Liver (tissue), 9 donors: ENCODE data around the gene TLCD1. TPM values are rescaled to one million over a fixed set of nuclear protein-coding genes. Genes with fewer than 3 reads are reported as not detected.

Source experiments
- DNase-seq: peaks from one replicate; pipeline ENCODE4 v3.0.0-alpha.2; 2017; ENCODE audit warnings: low spot score
- H3K27ac ChIP-seq, 2 donors: one replicate each; pipeline ENCODE4 v1.7.0; 2013; ENCODE audit warnings: inconsistent platforms in 2 of 2, low read length in 2 of 2, control low read depth in 1 of 2, low read depth in 1 of 2, mild to moderate bottlenecking in 1 of 2
- H3K27me3 ChIP-seq, 4 donors: one replicate each; pipeline versions ENCODE4 v1.6.1 to v1.7.0; 2013; ENCODE audit warnings: low read length in 3 of 4, inconsistent platforms in 1 of 4, mild to moderate bottlenecking in 1 of 4, moderate library complexity in 1 of 4; ENCODE audit not compliant: control insufficient read depth in 4 of 4, insufficient read depth in 4 of 4
- H3K36me3 ChIP-seq, 4 donors: one replicate each; pipeline versions ENCODE4 v1.6.1 to v1.7.0; 2013; ENCODE audit warnings: low read length in 3 of 4, mild to moderate bottlenecking in 3 of 4, low read depth in 1 of 4, moderate library complexity in 1 of 4; ENCODE audit not compliant: control insufficient read depth in 4 of 4, insufficient read depth in 3 of 4
- H3K4me1 ChIP-seq, 4 donors: one replicate each; pipeline versions ENCODE4 v1.6.1 to v1.7.0; 2013; ENCODE audit warnings: low read length in 3 of 4, mild to moderate bottlenecking in 3 of 4, moderate library complexity in 1 of 4; ENCODE audit not compliant: control insufficient read depth in 4 of 4, insufficient read depth in 4 of 4
- H3K4me3 ChIP-seq, 3 donors: one replicate each; pipeline versions ENCODE4 v1.6.1 to v1.7.0; 2013; ENCODE audit warnings: low read length in 3 of 3, control low read depth in 1 of 3, low read depth in 1 of 3, mild to moderate bottlenecking in 1 of 3
- H3K9ac ChIP-seq, 2 donors: one replicate each; pipeline ENCODE4 v1.7.0; 2013; ENCODE audit warnings: low read length in 2 of 2, mild to moderate bottlenecking in 2 of 2, moderate library complexity in 2 of 2, control low read depth in 1 of 2, low read depth in 1 of 2
- H3K9me3 ChIP-seq, 4 donors: one replicate each; pipeline versions ENCODE4 v1.6.1 to v1.7.0; 2013; ENCODE audit warnings: low read length in 3 of 4; ENCODE audit not compliant: control insufficient read depth in 4 of 4
- ATF3 ChIP-seq: IDR thresholded peaks from 2 replicates; pipeline ENCODE4 v1.6.1; 2016; ENCODE audit warnings: antibody characterized with exemption
- CTCF ChIP-seq: fragments of 150-350 bp; IDR thresholded peaks from 2 replicates; pipeline ENCODE4 v1.5.1; 2017; ENCODE audit warnings: improper control_type of control experiment, low read depth, low read length; ENCODE audit not compliant: missing input control
- EGR1 ChIP-seq, 2 donors: IDR thresholded peaks; 2 replicates each; pipeline ENCODE4 v1.6.1; 2016 to 2018; ENCODE audit warnings: antibody characterized with exemption in 2 of 2, low read depth in 2 of 2
- HNF4A ChIP-seq, 2 donors: conservative IDR thresholded peaks; 2 replicates each; pipeline ENCODE4 v1.6.1; 2016; ENCODE audit warnings: antibody characterized with exemption in 2 of 2, mild to moderate bottlenecking in 2 of 2
- HNF4G ChIP-seq: IDR thresholded peaks from 2 replicates; pipeline ENCODE4 v1.6.1; 2016; ENCODE audit warnings: antibody characterized with exemption
- JUND ChIP-seq, 2 donors: IDR thresholded peaks; 2 replicates each; pipeline ENCODE4 v1.6.1; 2016; ENCODE audit warnings: antibody characterized with exemption in 2 of 2
- MAX ChIP-seq: IDR thresholded peaks from 2 replicates; pipeline ENCODE4 v1.6.1; 2016; ENCODE audit warnings: antibody characterized with exemption
- RXRA ChIP-seq, 2 donors: IDR thresholded peaks; 2 replicates each; pipeline ENCODE4 v1.6.1; 2017 to 2018; ENCODE audit warnings: antibody characterized with exemption in 2 of 2, mild to moderate bottlenecking in 1 of 2
- SP1 ChIP-seq: IDR thresholded peaks from 2 replicates; pipeline ENCODE4 v1.6.1; 2018; ENCODE audit warnings: antibody characterized with exemption, mild to moderate bottlenecking
- WGBS: extraction: QIAGEN DNeasy Blood & Tissue Kit; methylation state at CpG from one replicate; pipeline ENCODE4 v1.1.7; 2013; 5-methylcytosine and 5-hydroxymethylcytosine counted together
- polyA plus RNA-seq, 2 donors: library from polyadenylated mRNA; stranded (reverse) in 1 of 2; unstranded in 1 of 2; fragments of 200-250 nt in 1 of 2; fragments of >200 nt in 1 of 2; fragmentation: Nextera tagmentation in 1 of 2; extraction: Ambion mirVana in 1 of 2; gene quantifications; one replicate each; pipeline versions ENCODE4 v1.2.1 to v1.2.3, GENCODE V29; 2013 to 2015
- total RNA-seq, 2 donors: library from RNA; depleted of rRNA; stranded (reverse); fragments of >200 nt; gene quantifications; one replicate each; pipeline ENCODE4 v1.2.3, GENCODE V29; 2014
- TF ChIP-seq, protein P1 (sequence below): IDR thresholded peaks from 2 replicates; pipeline ENCODE4 v1.6.1; 2016; ENCODE audit warnings: antibody characterized with exemption, mild to moderate bottlenecking
- donor health status: healthy.
- donor health status: healthy.
- donor health status: healthy.
- donor health status: healthy.
- donor health status: healthy.

Gene TLCD1
- total and polyA plus RNA-seq, 4 donors, result 4.4 to 8.8 (median 6.5) TPM

DNA sequence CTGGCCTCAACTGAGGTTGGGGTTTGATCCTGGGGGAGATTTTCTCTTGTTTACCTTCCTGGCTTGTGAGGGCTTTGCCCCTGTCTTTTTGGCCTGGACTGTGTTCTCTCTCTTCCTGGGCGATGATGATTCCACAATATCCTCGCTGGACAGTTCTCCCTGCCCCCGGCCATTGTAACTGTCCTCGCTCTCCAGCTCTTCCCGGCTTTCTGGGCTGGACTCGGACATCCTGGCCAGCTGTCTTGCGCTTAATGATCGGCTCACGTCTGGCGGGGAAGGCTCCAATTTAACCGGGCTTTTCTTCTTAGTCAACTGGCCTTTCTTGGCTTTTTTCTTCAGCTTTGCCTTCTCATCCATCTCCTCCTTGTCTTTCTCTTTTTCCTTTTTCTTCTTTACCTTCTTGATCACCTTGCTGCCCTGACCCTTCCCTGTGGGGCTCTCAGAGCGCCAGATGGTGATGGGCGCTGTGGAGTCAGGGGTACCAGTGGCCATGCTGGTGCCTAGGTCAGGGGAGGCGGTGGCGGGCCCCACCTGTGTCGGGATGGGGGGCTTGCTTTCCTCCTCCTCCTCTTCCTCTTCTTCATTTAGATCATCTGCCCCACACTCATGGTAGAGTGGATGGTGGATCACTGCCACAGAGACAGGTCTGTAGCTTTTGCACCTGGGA is 22.3 kb downstream of the TLCD1 start (continued):
- TF ChIP-seq, protein P1, sequence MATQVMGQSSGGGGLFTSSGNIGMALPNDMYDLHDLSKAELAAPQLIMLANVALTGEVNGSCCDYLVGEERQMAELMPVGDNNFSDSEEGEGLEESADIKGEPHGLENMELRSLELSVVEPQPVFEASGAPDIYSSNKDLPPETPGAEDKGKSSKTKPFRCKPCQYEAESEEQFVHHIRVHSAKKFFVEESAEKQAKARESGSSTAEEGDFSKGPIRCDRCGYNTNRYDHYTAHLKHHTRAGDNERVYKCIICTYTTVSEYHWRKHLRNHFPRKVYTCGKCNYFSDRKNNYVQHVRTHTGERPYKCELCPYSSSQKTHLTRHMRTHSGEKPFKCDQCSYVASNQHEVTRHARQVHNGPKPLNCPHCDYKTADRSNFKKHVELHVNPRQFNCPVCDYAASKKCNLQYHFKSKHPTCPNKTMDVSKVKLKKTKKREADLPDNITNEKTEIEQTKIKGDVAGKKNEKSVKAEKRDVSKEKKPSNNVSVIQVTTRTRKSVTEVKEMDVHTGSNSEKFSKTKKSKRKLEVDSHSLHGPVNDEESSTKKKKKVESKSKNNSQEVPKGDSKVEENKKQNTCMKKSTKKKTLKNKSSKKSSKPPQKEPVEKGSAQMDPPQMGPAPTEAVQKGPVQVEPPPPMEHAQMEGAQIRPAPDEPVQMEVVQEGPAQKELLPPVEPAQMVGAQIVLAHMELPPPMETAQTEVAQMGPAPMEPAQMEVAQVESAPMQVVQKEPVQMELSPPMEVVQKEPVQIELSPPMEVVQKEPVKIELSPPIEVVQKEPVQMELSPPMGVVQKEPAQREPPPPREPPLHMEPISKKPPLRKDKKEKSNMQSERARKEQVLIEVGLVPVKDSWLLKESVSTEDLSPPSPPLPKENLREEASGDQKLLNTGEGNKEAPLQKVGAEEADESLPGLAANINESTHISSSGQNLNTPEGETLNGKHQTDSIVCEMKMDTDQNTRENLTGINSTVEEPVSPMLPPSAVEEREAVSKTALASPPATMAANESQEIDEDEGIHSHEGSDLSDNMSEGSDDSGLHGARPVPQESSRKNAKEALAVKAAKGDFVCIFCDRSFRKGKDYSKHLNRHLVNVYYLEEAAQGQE, result no peak

DNA sequence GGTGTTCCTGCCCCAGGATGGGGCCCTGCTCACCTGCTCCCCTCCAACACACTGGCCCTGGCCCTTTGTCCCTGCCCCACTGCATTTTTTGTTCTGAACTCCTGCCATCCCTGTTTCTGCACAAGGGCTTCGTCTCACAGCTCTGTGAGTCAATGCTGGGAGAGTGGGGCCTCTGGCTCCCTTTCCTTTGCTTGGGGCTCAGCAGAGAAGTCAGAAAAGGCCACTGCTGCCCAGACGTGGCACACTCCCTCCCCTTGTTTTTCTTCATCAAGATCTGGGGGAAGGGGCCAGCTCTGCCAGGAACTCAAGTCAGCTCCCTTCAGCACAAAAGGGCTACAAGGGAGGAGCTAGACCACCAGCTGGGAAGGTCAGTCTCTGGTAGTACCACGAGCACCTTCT is 23.3 kb downstream of the TLCD1 start:
- TF ChIP-seq MAX (no peak), JUND (IDR thresholded peaks at IDR 0.05) (no peak)
- Histone ChIP-seq H3K9me3 (no peaks in the 10 kb centered on the region), H3K9ac (no peak overlapping the region)

GRCh38 chr17:28702026-28702751 is 23.8 kb downstream of the TLCD1 start:
- Histone ChIP-seq H3K9me3 (no peaks in the 10 kb centered on the region), H3K27ac (no peak overlapping the region), H3K4me3 (no peak overlapping the region), H3K36me3 (peaks cover 17 to 73% (median 46%) of the 10 kb centered on the region in 4 donors), H3K9ac (no peak overlapping the region), H3K27me3 (no peaks in the 10 kb centered on the region), H3K4me1 (peaks cover 4 to 16% (median 15%) of the 10 kb centered on the region in 4 donors)
- DNase-seq, result no peak
- TF ChIP-seq, protein P1, result no peak
- no peak for TF ChIP-seq CTCF
- TF ChIP-seq MAX, result no peak
- TF ChIP-seq EGR1 (IDR thresholded peaks at IDR 0.05; ENCODE audit: low read depth in 2 of 2), result no peak
- TF ChIP-seq RXRA (IDR thresholded peaks at IDR 0.05), result peak in 1 of 2 donors; percentile 17
- TF ChIP-seq ATF3, result no peak
- TF ChIP-seq HNF4G, result no peak
- peak in 1 of 2 donors; percentile 36 for TF ChIP-seq HNF4A (conservative IDR thresholded peaks at IDR 0.05)
- TF ChIP-seq SP1, result peak; percentile 24
- 68% methylated on average over 10 of the region's 10 CpGs for WGBS

More for the DNA sequence above, 23.3 kb downstream of the TLCD1 start:
- Histone ChIP-seq H3K27me3 (no peaks in the 10 kb centered on the region), H3K4me1 (peaks cover 4 to 10% (median 10%) of the 10 kb centered on the region in 4 donors), H3K4me3 (no peak overlapping the region), H3K36me3 (peaks cover 17 to 68% (median 41%) of the 10 kb centered on the region in 4 donors), H3K27ac (no peak overlapping the region)
- DNase-seq, result no peak
- WGBS, result 87% methylated on average over 3 of the region's 3 CpGs
